Fibroblast of lung (primary cell): ENCODE measurements around the gene YTHDC1. TPM values are rescaled to one million over a fixed set of nuclear protein-coding genes. Genes with fewer than 3 reads are reported as not detected.

Experiments
- DNase-seq, 2 donors: peaks; one replicate each; pipeline versions ENCODE4 v3.0.0 to v3.0.0-alpha.2; 2010; ENCODE audit warnings: low read depth in 2 of 2
- H2AFZ ChIP-seq: 2 replicates; pipeline ENCODE4 v1.5.1; 2012; ENCODE audit warnings: low read length, control low read depth, inconsistent platforms
- H3K27ac ChIP-seq: 2 replicates; pipeline ENCODE4 v1.5.1; 2011; ENCODE audit warnings: low read length, control low read depth; ENCODE audit not compliant: insufficient read depth
- H3K27me3 ChIP-seq: 2 replicates; pipeline ENCODE4 v1.5.1; 2011; ENCODE audit warnings: mild to moderate bottlenecking, low read length; ENCODE audit not compliant: control insufficient read depth, insufficient read depth
- H3K36me3 ChIP-seq: 2 replicates; pipeline ENCODE4 v1.5.1; 2011; ENCODE audit warnings: low read length; ENCODE audit not compliant: control insufficient read depth, insufficient read depth
- H3K4me1 ChIP-seq: 2 replicates; pipeline ENCODE4 v1.5.1; 2011; ENCODE audit warnings: low read length; ENCODE audit not compliant: control insufficient read depth, insufficient read depth; ENCODE audit errors: extremely low read depth
- H3K4me2 ChIP-seq: 2 replicates; pipeline ENCODE4 v1.5.1; 2011; ENCODE audit warnings: low read length, control low read depth; ENCODE audit not compliant: insufficient read depth; ENCODE audit errors: extremely low read depth
- H3K4me3 ChIP-seq, 4 experiments: fragments of 200-600 bp in 1 of 4; sonication (generic) in 1 of 4; replicated peaks in 1 of 4; 2 replicates each; pipeline ENCODE4 v1.5.1; 2011 to 2016; ENCODE audit warnings: low read length in 4 of 4, low read depth in 3 of 4, mild to moderate bottlenecking in 3 of 4, control low read depth in 2 of 4, inconsistent platforms in 1 of 4, mixed read lengths in 1 of 4; ENCODE audit not compliant: insufficient read depth in 1 of 4; ENCODE audit errors: control extremely low read depth in 1 of 4
- H3K79me2 ChIP-seq: 2 replicates; pipeline ENCODE4 v1.5.1; 2012; ENCODE audit warnings: mild to moderate bottlenecking, low read length, inconsistent platforms; ENCODE audit not compliant: control insufficient read depth, insufficient read depth
- H3K9ac ChIP-seq: 2 replicates; pipeline ENCODE4 v1.5.1; 2011; ENCODE audit warnings: mild to moderate bottlenecking, low read length, control low read depth; ENCODE audit not compliant: insufficient read depth
- H3K9me3 ChIP-seq: 2 replicates; pipeline ENCODE4 v1.5.1; 2012; ENCODE audit warnings: low read depth, low read length; ENCODE audit not compliant: control insufficient read depth, insufficient read depth
- H4K20me1 ChIP-seq: 2 replicates; pipeline ENCODE4 v1.5.1; 2011; ENCODE audit warnings: low read length; ENCODE audit not compliant: control insufficient read depth, insufficient read depth; ENCODE audit errors: extremely low read depth
- CTCF ChIP-seq, 2 donors: IDR thresholded peaks in 1 of 2; conservative IDR thresholded peaks in 1 of 2; 1 replicate in 1 of 2; 2 replicates in 1 of 2; pipeline ENCODE4 v1.5.1; 2011 to 2012; ENCODE audit warnings: low read length in 2 of 2, control low read depth in 1 of 2, inconsistent platforms in 1 of 2, low read depth in 1 of 2, mild to moderate bottlenecking in 1 of 2
- EZH2 ChIP-seq: IDR thresholded peaks from 2 replicates; pipeline ENCODE4 v1.5.1; 2012; ENCODE audit warnings: low read length, control low read depth, mild to moderate bottlenecking; ENCODE audit errors: missing control alignments
- polyA plus RNA-seq, 2 donors: library from polyadenylated mRNA; depleted of rRNA in 1 of 2; stranded (reverse) in 1 of 2; unstranded in 1 of 2; fragments of >200 nt; gene quantifications; 2 replicates each; pipeline ENCODE4 v1.2.1, GENCODE V29; 2011 to 2012; ENCODE audit warnings: missing spikeins in 1 of 2
- total RNA-seq: library from RNA; depleted of rRNA; stranded (reverse); fragments of >200 nt; gene quantifications from 2 replicates; pipeline ENCODE4 v1.2.1, GENCODE V29; 2014

Gene YTHDC1
- total and polyA plus RNA-seq, 2 donors (not counting 1 experiment from before 2014, with no cell fraction given): 34.6 to 47.6 TPM

- no peaks in the 10 kb centered on the region for H4K20me1 ChIP-seq
- H3K4me2 ChIP-seq: no peak overlapping the region
- TF ChIP-seq CTCF (conservative IDR thresholded peaks at IDR 0.05 in 1 of 2, IDR thresholded peaks at IDR 0.05 in 1 of 2; ENCODE audit: low read depth in 1 of 2, low read length in 2 of 2): no peak
- TF ChIP-seq EZH2: no peak
- no peak overlapping the region for H3K9ac ChIP-seq
- H3K4me3 ChIP-seq: no peak overlapping the region
- H3K27me3 ChIP-seq: no peaks in the 10 kb centered on the region
- no peaks in the 10 kb centered on the region for H3K9me3 ChIP-seq
- no peaks in the 10 kb centered on the region for H3K36me3 ChIP-seq
- H3K79me2 ChIP-seq: no peaks in the 10 kb centered on the region
- no peak overlapping the region for H3K27ac ChIP-seq
- H3K4me1 ChIP-seq: no peaks in the 10 kb centered on the region
- H2AFZ ChIP-seq: no peak overlapping the region
- DNase-seq: no peak
These were observed 84.9 kb downstream of the YTHDC1 start for GRCh38 chr4:68264875-68265565.

Other genes with a start within 250 kb of the YTHDC1 start
- gene TMPRSS11F, start 220.2 kb downstream of the YTHDC1 start, total RNA-seq: not detected in 2 replicates
- not detected in 2 replicates for gene TMPRSS11F, start 220.2 kb downstream of the YTHDC1 start, polyA plus RNA-seq
- gene TMPRSS11B, start 104.4 kb downstream of the YTHDC1 start, total RNA-seq: not detected in 2 replicates
- not detected in 2 replicates for gene TMPRSS11B, start 104.4 kb downstream of the YTHDC1 start, polyA plus RNA-seq
- not detected in 2 replicates for gene TMPRSS11E, start 97.4 kb upstream of the YTHDC1 start, total RNA-seq
- not detected in 2 replicates for gene TMPRSS11E, start 97.4 kb upstream of the YTHDC1 start, polyA plus RNA-seq
- gene UGT2B17, start 226.2 kb upstream of the YTHDC1 start, total RNA-seq: not detected in 2 replicates
- not detected in 2 replicates for gene UGT2B17, start 226.2 kb upstream of the YTHDC1 start, polyA plus RNA-seq